HG03571 (cell line): ENCODE data around the gene TNXB.
"Not testable (repeated sequence)": the region's sequence is repeated elsewhere in the genome, so short reads cannot be mapped to it uniquely, and the experiment has no call there.

ENCODE experiments used
- ATAC-seq: cut with Tn5 transposase; IDR thresholded peaks from one replicate; pipeline ENCODE4 v1.9.1; 2021; ENCODE audit not compliant: unreplicated experiment

The TNXB gene

DNA sequence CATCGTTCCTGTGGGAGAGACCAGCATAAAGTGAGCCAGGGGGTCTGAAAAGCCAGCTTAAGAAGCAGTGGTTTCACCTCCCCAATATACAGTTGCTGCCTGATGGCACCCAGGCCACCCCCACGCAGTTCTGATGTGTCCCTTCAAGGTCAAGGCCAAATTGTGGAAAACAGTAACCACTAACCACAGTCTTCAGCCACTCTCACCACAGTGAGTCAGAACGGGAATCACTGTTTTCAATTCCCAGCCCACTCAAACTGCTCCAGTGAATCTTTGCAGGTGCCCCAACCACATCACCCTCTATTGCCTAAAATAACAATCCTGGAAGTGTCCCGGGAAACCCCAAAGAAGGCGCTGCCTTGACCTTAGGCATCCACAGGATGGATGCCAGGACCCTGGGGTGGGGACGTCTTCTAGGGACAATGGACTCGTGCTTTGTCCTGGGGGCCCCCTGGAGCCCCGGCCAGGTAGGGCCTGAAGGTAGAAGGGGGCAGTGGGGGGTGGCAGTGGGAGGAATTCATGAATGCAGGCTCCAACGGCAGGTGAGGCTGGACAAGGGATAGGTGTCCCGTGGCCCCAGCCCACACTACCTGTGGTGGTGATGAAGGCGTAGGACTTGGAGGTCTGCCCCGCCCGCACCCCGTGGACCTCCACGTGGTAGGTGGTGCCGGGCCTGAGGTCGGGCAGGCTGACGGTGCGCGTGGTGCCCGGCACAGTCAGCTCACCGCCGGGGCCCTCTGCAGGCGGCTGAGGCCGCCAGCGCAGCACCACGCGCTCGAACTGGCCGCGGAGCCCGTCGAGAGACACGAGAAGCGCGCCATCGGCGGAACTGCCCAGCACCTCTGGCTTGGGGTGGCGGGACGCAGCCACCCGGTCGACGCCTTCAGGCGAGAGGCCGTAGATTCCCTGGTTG is 22.2 kb downstream of the TNXB start:
- ATAC-seq, result no peak

DNA sequence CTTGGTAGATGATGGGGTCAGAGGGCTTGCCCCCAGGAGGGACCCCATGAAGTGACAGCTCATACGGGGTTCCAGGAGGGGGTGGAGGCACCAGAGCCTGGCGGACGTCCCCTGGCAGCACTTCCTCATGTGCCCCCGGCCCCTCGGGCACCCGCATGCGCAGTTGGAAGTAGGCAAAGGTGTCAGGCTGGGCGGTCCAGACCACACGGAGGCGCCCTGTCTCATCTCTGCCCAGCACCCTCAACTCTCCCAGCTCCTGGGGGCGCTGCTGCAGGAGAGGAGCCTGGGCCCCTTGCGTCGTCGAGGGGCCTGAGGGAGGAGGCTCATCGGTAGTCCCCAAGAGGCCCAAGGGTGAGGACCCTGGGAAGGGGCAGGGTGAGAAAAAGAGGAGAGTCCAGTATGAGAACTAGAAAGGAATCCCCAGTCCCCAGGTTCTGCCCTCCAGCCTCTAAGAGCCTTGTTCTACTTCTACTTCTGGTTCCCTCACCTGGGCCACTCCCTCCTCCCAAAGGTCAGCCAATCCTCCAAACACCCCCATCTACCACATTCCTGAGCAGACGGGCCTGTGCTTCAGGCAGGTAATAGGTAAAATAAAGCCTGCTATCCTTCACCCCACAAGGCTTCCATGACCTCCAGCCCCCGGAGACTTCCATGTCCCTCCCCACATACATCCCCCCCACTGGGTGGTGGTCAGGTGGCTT is 23.2 kb downstream of the TNXB start:
- ATAC-seq, result no peak

DNA sequence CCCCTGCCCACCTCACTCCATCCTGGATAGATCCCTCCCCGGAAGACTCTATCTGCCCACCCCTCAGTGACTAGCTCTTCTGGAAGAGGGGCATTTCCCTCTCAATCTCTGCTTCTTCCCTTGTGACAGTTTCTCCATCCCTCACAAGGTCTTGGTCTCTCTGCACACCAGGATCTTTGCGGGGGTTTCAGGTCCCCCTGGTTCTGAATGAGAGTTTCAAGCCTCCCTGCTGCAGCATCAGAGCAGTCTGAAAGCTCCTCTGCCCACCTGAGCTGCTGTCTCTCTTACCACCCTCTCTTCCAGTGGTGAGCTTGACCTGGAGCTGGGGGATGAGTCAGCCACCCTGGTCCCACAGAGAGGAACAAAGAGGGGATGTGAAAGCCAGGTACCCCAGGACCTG is 24.4 kb downstream of the TNXB start:
- ATAC-seq, result no peak

DNA sequence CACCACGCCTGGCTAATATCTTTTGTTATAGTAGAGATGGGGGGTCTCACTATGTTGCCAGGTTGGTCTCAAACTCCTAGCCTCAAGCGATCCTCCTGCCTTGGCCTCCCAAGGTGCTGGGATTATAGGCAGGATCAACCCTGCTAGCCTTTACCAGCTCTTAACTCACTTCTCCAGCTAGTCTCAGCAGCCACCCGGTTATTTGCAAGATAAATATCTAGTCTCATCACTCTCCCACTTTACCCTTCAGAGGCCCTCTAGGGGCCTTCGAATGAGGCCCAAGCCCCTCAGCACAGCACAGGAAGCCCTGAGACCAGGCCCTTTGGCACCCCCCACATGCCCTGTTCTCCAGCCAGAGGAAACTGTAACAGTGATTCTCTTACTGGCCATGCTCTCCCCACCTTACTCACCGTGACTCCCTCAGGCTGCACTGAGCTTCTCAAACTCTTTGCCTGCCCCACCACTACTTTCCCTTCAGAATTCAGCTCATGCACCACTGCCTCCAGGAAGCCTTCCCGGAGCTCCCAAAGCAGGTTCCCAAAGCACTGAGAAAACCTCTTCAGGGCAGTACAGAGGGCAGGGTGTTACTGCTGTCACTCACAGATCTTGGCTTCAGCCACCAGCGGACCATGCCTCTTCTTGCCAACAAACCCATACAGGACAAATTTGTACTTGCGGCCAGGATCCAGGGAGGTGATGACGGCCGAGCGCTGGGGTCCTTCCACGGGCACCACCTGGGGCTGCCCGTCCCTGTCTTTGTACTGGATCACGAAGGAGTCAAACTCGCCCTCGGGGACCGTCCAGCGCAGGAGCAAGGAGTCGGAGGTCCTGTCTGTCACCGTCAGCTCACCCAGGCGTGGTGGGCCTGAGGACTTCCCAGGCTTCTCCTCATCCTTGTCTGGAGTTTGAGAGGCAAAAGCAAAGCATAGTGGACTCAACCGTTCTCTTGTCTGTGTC is 25.0 kb downstream of the TNXB start:
- ATAC-seq, result no peak

DNA sequence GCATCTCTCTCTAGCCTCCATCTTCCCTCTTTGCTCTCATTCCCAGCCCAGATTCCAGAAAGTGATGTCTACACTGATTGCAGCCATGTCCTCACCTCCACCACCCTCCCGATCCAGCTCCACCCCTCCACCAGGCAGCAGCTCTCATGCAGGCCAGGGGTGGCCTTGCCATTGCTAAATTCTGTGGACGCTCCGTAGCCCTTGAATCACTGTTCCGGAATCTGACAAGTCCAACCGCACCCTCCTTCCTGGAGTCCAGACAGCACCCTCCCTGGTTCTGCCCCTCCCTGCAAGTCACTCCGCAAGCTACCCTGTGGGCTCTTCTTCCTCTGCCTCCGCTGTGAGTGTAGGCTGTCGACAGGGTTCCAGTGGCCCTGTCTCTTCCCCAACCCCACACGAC is 26.2 kb downstream of the TNXB start:
- ATAC-seq, result no peak

DNA sequence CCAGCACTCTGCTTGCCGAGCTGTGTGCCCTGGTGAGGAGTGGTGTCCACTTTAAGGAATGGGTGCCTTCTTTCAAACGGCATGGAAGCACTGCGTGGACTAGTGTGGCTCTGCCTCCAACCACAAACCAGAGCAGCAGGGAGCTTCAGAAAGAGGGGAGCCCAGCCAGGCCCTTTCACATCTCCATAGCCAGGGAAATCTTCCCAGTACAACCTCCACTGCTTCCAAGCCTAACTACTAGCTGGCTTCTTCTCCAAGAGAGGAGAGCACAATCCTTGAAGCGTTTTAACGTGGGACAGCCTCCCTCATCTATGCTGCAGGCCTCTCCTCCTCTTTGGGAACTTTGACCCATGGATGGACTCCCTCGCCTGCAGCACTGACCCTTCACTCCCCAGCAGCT is 26.7 kb downstream of the TNXB start:
- no peak for ATAC-seq

DNA sequence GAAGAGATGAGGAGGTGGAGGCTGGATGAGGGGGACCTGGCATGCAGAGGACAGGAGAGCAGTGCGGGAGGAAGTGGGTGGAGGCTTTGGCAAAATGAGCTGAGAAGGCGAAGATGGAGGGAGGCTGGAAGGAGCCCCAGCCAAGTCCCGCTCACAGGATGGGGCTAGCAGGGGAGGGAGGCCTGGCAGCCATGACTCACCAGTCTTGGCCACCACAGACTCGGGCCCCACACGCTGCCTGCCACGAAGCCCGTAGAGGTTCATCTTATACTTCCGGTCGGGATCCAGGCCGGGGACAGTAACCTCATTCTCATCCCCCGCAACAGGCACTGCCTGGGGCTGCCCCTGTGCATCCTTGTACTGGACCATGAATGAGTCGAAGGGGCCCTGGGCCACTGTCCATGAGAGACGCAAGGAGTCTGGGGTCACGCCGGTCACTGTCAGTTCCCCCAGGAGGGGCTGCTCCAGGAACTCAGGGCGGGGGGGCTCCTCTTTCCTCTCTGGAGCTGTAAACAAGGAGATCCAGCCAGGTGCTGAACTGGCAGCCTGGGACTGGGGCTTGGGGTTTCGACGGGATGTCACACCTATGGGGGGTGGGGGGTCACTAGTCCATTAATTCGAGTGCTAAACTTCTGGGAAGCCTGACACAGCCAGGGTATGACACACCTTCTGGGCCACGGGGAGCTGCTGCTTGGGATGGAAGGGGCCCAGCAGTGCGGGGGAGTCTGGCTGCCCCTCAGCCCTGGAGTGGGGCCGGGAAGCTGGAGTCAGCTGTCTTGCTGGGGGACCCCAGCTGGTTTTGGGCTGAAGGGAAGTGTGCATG is 27.8 kb downstream of the TNXB start:
- no peak for ATAC-seq

DNA sequence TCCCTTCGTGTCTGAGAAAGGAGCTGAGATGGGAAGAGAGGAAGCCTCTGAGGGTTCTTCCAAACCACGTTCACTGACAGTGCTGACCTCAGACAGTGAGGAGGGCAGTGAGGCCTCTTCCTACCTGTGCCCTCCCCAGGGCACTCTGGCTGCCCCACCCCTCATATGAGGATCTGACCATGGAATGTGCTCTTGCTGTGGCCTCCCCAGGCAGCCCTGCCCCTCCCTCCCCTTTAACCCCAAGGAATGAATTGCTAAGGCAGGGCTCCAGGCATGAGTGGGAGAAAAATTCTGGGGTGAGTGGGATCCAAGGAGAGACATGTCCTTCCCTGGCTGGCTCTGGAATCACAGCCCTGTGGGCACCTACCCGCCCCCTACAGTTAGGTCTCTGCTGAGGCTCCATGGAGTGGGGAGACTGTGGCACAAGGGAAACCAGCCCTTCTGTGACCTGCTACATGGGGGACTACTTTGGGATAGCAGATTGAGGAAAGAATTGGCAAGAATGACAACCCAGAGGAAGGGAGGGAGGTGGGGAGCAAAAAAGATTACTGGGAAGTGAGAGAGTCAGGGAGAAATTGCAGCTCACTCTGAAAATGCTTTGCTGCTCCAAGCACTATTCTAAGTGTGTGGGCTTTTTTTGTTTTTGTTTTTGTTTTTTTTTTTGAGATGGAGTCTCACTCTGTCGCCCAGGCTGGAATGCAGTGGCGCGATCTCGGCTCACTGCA is 29.4 kb downstream of the TNXB start:
- no peak for ATAC-seq

DNA sequence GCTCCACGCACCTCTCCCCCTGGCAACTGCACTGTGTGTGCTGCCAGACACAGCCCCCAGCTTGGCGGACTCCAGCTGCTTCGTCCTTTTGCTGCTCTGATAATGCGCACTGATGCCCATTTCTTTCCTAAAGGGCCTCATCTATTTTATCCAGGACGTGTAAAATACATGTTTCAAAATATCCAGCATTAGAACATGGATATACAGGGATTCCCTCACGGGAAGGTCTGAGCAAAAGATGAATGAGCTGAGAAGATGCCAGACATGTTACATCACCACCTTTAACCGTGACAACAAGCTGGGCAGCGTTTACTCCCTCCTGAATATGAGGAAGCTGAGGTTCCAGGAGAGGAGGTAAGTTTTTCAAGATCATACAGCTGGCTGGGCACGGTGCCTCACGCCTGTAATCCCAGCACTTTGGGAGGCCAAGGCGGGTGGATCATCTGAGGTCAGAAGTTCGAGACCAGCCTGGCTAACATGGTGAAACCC is 32.8 kb downstream of the TNXB start:
- ATAC-seq, result no peak

DNA sequence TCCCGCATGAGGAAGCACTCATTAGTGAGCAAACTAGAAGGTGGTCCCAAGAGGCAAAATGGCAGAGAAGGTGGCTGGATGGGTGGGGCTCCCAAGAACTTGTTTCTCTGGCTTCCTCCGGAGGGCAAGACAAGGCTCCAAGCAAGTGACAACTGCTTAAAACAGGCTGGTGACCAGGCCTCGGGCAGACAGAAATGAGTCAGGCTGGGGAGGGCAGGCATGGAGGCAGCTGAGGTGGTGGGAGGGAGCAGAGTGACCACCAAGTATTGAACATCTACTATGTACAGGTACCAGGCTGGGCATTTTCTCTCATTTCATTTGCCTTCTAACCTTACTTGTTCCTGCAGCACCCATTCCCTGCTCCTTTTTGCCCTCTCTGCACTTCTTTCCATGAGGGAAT is 33.4 kb downstream of the TNXB start:
- ATAC-seq, result no peak

DNA sequence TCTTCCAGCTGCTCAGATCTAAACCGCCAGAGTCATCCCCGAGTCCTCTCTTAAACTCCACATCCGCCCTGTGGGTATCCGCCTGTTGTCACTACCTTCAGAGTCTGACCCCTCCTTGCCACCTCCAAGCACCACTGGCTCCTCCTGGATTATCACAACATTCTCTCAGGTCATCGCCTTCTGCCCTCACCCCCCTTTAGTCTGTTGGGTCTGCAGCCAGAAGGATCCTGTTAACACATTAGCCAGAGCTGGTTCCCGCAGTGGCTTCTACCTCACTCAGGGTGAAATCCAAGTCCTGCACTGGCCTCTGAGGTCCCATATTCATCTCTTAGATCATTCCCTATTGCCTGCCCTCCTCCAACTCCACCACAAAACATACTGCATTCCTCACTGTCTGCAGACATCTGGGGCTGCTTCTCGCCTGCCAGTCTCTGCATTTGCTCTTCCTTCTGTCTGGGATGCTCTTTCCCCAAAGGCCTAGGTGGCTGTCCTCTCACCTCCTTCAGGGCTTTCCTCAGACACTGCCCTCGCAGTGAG is 34.1 kb downstream of the TNXB start:
- ATAC-seq, result no peak

DNA sequence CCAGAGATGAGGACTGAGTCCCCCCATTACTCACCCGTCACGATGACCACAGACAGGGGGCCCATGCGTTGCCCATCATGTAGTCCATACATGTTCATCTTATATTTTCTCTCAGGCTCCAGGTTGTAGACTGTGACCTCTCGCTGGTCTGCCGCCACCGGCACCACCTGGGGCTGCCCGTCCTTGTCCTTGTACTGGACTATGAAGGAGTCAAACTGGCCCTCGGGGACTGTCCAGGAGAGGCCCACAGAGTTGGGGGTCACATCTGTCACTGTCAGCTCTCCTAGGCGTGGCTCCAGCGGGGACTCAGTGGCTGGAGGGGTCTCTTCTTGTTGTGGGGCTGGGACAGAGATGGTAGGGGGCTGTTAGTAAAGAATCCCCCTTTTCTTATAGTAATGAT is 35.5 kb downstream of the TNXB start:
- ATAC-seq, result no peak

DNA sequence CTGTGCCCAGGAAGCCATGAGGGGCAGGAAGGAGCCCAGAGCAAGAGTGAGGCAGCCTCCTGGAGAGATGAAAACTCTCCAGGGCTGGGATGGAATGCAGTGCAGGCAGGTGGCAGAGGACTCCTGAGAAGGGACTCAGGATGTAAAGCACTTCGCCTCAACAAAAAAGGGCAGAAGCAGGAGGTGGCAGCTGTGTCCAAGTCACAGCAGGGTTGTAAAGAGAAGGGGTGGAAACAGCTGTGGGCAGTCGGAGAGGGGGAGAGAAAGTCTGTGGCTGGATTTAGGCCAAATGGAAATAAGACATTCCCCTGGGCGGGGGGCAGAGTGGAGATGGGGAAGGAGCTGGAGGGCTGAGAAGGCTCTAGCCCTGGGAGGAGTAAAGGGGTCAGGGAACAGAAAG is 36.0 kb downstream of the TNXB start:
- no peak for ATAC-seq

DNA sequence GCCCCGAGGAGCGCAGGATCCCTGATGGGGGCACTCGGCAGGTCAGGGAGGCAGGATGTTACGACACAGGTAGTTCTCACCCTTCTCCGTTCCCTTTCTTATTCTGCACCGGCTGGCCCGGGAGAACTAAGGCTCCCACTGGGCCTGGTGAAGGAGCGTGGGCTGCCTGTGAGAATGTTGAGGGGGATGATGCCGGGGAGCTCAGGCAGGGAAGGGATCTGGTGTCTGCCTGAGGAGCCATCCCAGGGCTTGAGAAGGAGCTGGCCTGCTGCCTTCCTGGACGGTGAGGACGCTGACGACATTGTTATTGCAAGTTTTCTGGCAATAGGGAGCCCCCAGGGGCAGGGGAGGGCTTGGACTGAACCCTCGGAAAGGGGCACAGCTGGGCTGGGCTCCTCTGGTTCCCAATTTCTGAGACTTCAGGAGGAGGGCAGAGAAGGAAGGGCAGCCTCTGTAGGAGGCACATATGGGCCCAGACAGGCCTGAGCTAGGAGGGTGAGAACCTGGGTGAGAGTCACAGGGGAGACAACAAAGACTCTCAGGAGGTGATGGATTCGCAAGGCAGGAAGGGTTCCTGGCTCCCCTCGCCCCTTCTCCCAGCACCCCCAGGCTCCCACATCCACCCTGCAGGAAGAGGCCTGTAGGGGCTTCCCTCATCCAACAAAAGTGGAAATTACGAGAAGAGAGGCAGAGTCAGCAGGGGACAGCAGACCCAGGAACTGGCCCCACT is 38.2 kb downstream of the TNXB start:
- no peak for ATAC-seq

DNA sequence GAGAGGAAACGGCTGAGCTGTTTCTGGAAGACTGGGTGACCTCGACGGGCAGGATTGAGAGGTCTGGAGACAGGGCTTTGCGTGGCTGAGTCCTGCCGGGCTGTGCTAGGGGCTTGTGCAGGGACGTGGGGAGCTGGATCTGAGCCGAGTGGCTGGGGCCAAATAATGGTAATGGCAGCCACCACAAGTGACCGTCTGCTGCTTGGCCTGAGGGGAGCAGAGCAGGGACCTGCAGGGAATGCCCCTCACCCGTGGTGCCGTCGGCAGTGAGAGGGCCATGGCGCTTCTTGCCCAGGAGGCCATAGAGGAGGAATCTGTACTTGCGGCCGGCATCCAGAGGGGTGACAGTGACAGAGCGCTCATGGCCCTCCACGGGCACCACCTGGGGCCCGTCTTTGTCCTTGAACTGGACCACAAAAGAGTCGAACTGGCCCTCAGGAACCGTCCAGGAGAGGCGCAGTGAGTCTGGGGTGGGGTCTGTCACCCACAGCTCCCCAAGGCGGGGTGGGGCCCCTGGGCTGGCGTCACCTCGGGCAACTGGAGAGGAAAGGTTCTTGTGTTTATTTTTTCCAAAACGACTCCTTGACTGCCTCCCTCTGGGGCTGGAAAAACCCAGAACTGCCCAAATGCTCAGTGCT is 39.1 kb downstream of the TNXB start:
- no peak for ATAC-seq

DNA sequence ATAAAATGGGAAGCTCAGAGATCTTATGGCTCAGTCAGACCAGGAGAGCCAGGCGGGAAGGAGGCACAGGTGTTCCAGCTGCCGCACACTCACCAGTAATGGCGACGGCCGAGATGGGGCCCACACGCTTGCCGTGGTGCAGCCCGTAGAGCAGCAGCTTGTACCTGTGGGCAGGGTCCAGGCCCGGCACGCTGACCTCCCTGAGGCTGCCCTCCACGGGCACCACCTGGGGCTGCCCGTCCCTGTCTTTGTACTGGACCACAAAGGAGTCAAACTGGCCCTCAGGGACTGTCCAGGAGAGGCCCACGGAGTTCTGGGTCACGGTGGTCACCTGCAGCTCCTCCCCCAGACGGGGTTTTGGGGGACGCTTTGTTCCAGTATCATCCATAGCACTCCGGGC is 39.7 kb downstream of the TNXB start:
- ATAC-seq, result no peak

DNA sequence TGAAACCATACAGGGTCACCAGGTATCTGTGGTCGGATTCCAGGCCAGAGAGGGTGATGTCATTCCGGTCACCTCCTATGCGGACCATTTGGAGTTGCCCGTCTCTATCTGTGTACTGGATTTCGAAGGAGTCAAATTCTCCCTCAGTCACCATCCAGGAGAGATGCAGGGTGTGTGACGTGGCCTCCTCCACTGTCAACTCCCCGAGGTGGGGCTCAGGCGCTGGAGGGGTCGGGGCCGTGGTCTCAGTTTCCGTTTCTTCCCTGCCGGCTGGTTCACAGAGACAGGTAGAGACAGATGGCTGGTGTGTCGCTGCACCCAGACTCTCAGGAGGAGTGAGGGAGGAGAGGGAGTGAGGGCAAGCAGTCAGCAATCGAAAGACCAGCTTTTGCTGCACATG is 40.3 kb downstream of the TNXB start:
- no peak for ATAC-seq

DNA sequence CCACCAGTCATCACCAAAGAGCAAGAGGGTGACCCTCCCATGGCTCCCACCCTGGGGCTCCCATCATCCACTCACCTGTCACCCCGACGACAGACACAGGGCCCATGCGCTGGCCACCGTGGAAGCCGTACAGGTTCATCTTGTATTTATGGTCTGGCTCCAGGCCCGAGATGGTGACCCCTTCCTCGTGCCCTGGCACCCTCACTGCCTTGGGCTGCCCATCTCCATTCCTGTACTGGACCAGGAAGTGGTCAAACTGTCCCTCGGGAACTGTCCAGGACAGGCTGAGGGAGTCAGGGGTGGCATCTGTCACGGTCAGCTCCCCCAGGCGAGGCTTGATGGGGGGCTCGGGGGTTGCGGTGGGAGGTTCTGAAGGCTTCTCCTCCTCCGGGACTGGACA is 40.8 kb downstream of the TNXB start:
- ATAC-seq, result not testable (repeated sequence)
